ENCODE results near the gene WDFY2.

Gene WDFY2

GRCh38 chr13:51588406-51588949, 4.2 kb downstream of the WDFY2 start:
- Histone ChIP-seq H3K4me1 (ENCODE audit: insufficient read depth, low read length) (peaks cover 25% of the 10 kb centered on the region), H3K79me2 (ENCODE audit: insufficient read depth, low read length) (peaks cover 37% of the 10 kb centered on the region), H3K4me3 (ENCODE audit: low read depth in 1 of 2, low read length in 2 of 2) (no peak overlapping the region), H3K27me3 (ENCODE audit: insufficient read depth, low read length, poor library complexity) (no peaks in the 10 kb centered on the region), H2AFZ (ENCODE audit: low read depth, low read length) (no peak overlapping the region), H3K9ac (ENCODE audit: low read depth, low read length) (no peak overlapping the region), H3K4me2 (ENCODE audit: insufficient read depth, low read length) (no peak overlapping the region), H3K9me3 (ENCODE audit: insufficient read depth, low read length, severe bottlenecking) (no peaks in the 10 kb centered on the region), H4K20me1 (ENCODE audit: insufficient read depth, low read length) (no peaks in the 10 kb centered on the region; the same call in 1 of the 2 replicates), H3K27ac (ENCODE audit: low read length) (no peak overlapping the region), H3K36me3 (ENCODE audit: insufficient read depth, low read length) (no peaks in the 10 kb centered on the region; the same call in 1 of the 2 replicates)
- DNase-seq (no peak), ATAC-seq (ENCODE audit: insufficient read depth, low read depth) (no peak)
- no peak for TF ChIP-seq CTCF (IDR thresholded peaks at IDR 0.05; ENCODE audit: borderline replicate concordance, extremely low read depth, low read length, poor library complexity, severe bottlenecking)

DNA sequence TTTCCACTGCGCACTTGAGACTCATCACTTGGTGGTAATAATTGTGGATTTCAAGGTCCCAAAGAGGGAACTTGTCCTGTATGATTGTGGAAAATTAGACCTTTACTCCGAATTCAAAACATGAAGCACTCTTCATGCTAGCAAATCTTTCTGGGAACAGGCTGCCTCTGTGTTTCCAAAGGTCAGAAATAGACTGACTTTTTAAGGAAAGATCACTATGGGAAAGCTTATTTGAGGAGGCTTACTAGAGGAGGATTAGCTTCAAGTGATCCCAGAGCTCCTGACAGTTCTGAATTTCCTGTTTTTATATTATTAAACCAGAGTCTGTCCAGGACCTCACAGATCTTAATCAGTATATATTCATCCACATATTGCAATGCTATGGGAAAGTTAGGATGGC, 5.5 kb downstream of the WDFY2 start:
- Histone ChIP-seq H2AFZ (ENCODE audit: low read depth, low read length) (no peak overlapping the region), H3K27ac (ENCODE audit: low read length) (no peak overlapping the region), H3K36me3 (ENCODE audit: insufficient read depth, low read length) (no peaks in the 10 kb centered on the region; the same call in 1 of the 2 replicates), H3K27me3 (ENCODE audit: insufficient read depth, low read length, poor library complexity) (no peaks in the 10 kb centered on the region), H3K4me1 (ENCODE audit: insufficient read depth, low read length) (peaks cover 23% of the 10 kb centered on the region), H3K9me3 (ENCODE audit: insufficient read depth, low read length, severe bottlenecking) (no peaks in the 10 kb centered on the region), H3K79me2 (ENCODE audit: insufficient read depth, low read length) (peaks cover 38% of the 10 kb centered on the region), H4K20me1 (ENCODE audit: insufficient read depth, low read length) (no peaks in the 10 kb centered on the region; the same call in 1 of the 2 replicates), H3K4me3 (ENCODE audit: low read depth in 1 of 2, low read length in 2 of 2) (no peak overlapping the region), H3K9ac (ENCODE audit: low read depth, low read length) (no peak overlapping the region), H3K4me2 (ENCODE audit: insufficient read depth, low read length) (no peak overlapping the region)
- TF ChIP-seq EZH2 (IDR thresholded peaks at IDR 0.05; ENCODE audit: borderline replicate concordance, low read depth, low read length, severe bottlenecking) (no peak), CTCF (IDR thresholded peaks at IDR 0.05; ENCODE audit: borderline replicate concordance, extremely low read depth, low read length, poor library complexity, severe bottlenecking) (no peak)
- ATAC-seq (ENCODE audit: insufficient read depth, low read depth) (no peak), DNase-seq (no peak)

DNA sequence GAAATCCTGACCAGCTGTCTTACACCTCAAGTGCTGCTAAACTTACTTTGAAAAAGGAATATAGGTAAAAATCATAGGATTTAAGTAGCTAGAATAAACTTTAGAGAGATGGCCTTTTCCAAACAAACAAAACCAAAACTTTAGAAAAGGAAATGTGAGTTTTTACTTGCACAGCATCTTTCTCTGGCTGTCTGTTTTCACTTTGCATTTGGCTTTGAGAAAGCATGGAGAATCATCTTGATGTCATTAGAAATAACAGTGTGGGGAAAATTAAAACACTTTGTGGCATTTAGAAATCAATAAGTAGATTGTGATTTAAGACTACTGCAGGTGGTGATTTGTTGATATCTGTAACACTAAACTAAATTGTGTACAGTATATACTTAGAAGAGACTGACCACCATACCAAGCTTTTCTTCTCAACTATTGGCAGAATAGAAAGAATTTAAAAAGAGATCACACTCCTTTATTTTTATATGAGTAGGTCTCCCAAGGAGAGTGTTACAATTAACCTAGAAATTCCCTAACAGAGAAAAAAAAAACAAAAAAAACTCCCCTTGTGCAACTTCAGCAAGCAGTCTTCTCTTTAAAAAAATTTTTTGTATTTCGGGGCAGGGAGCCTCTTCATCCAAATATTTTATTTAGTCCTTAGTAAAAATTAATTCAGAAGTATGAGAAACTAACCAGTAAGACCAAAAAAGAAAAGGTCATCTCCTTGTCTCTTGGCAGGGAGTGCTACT, 6.1 kb downstream of the WDFY2 start:
- Histone ChIP-seq H3K36me3 (ENCODE audit: insufficient read depth, low read length) (no peaks in the 10 kb centered on the region), H3K4me3 (ENCODE audit: low read depth in 1 of 2, low read length in 2 of 2) (no peak overlapping the region), H3K27me3 (ENCODE audit: insufficient read depth, low read length, poor library complexity) (no peaks in the 10 kb centered on the region), H3K9me3 (ENCODE audit: insufficient read depth, low read length, severe bottlenecking) (no peaks in the 10 kb centered on the region), H3K4me2 (ENCODE audit: insufficient read depth, low read length) (no peak overlapping the region), H3K9ac (ENCODE audit: low read depth, low read length) (no peak overlapping the region), H2AFZ (ENCODE audit: low read depth, low read length) (no peak overlapping the region), H3K79me2 (ENCODE audit: insufficient read depth, low read length) (peaks cover 32% of the 10 kb centered on the region), H3K4me1 (ENCODE audit: insufficient read depth, low read length) (peaks cover 18% of the 10 kb centered on the region), H3K27ac (ENCODE audit: low read length) (no peak overlapping the region), H4K20me1 (ENCODE audit: insufficient read depth, low read length) (no peaks in the 10 kb centered on the region)
- ATAC-seq (ENCODE audit: insufficient read depth, low read depth) (no peak), DNase-seq (no peak)
- TF ChIP-seq EZH2 (IDR thresholded peaks at IDR 0.05; ENCODE audit: borderline replicate concordance, low read depth, low read length, severe bottlenecking), result no peak
- no peak for TF ChIP-seq CTCF (IDR thresholded peaks at IDR 0.05; ENCODE audit: borderline replicate concordance, extremely low read depth, low read length, poor library complexity, severe bottlenecking)
